Testis (tissue), 2 donors: ENCODE data around the gene WFIKKN2.

ENCODE experiments used
- CTCF ChIP-seq, 3 experiments: fragments of 450-650 bp in 2 of 3; fragments of 200-600 bp in 1 of 3; sonication (generic) in 1 of 3; IDR thresholded peaks; one replicate each; pipeline ENCODE4 v1.5.1; 2016 to 2019; ENCODE audit warnings: antibody characterized with exemption in 3 of 3, mild to moderate bottlenecking in 2 of 3, moderate library complexity in 1 of 3
- POLR2A ChIP-seq: fragments of 450-650 bp; IDR thresholded peaks from one replicate; pipeline ENCODE4 v1.6.1; 2017; ENCODE audit warnings: antibody characterized with exemption, mild to moderate bottlenecking, moderate library complexity

- TF ChIP-seq CTCF (IDR thresholded peaks at IDR 0.05), result peak in 1 of 3 experiments; percentile 10
- TF ChIP-seq POLR2A, result no peak
Observed at GRCh38 chr17:50863221-50863843, 27.9 kb downstream of the WFIKKN2 start.
